Ovary (tissue), 9 donors: ENCODE data around the gene TMPRSS7. TPM values are rescaled to one million over a fixed set of nuclear protein-coding genes. Genes with fewer than 3 reads are reported as not detected.

Source experiments
- DNase-seq, 5 donors: peaks; one replicate each; pipeline ENCODE4 v3.0.0-alpha.2; 2019 to 2020
- H3K27ac ChIP-seq, 2 donors: fragments of 200-600 bp; one replicate each; pipeline versions ENCODE4 v1.5.1 to v1.8.0; 2019 to 2022
- H3K27me3 ChIP-seq: fragments of 200-600 bp; one replicate; pipeline ENCODE4 v1.8.0; 2022
- H3K36me3 ChIP-seq: fragments of 200-600 bp; sonication (generic); one replicate; pipeline ENCODE4 v1.5.1; 2019
- H3K4me1 ChIP-seq: one replicate; pipeline ENCODE4 v1.8.1; 2013; ENCODE audit warnings: mild to moderate bottlenecking, moderate library complexity; ENCODE audit not compliant: insufficient read depth
- H3K4me3 ChIP-seq: fragments of 200-600 bp; sonication (generic); one replicate; pipeline ENCODE4 v1.5.1; 2017
- H3K9me3 ChIP-seq, 2 donors: fragments of 200-600 bp in 1 of 2; sonication (generic) in 1 of 2; one replicate each; pipeline versions ENCODE4 v1.5.1 to v1.8.1; 2013 to 2019; ENCODE audit warnings: mild to moderate bottlenecking in 1 of 2, moderate library complexity in 1 of 2
- CTCF ChIP-seq, 3 donors: fragments of 450-650 bp in 2 of 3; fragments of 200-600 bp in 1 of 3; IDR thresholded peaks; one replicate each; pipeline versions ENCODE4 v1.5.1 to v1.8.0; 2016 to 2022; ENCODE audit warnings: antibody characterized with exemption in 3 of 3, mild to moderate bottlenecking in 1 of 3
- EP300 ChIP-seq: sonication (generic); formaldehyde crosslinking; IDR thresholded peaks from one replicate; pipeline ENCODE4 v1.6.1; 2017; ENCODE audit warnings: antibody characterized with exemption
- POLR2A ChIP-seq: fragments of 450-650 bp; IDR thresholded peaks from one replicate; pipeline ENCODE4 v1.6.1; 2017; ENCODE audit warnings: antibody characterized with exemption, mild to moderate bottlenecking, moderate library complexity
- WGBS, 3 donors: extraction: QIAGEN DNeasy Blood & Tissue Kit in 1 of 3; methylation state at CpG; one replicate each; pipeline versions ENCODE4 v1.1.5 to v1.1.7; 2013 to 2017; 5-methylcytosine and 5-hydroxymethylcytosine counted together
- intact Hi-C, 4 donors: fragments of 100-400 bp; cut with DNase I; formaldehyde crosslinking; loops; one replicate each; pipeline versions ENCODE4 v1.11.0 to v1.15.1; 2022 to 2023
- polyA plus RNA-seq, 2 donors: library from polyadenylated mRNA; stranded (reverse); fragments of 200-250 nt in 1 of 2; fragments of 350-450 nt in 1 of 2; fragmentation: Illumina TruSeq in 1 of 2; extraction: RNeasy Lipid Tissue Mini Kit (QIAGEN cat#74804) in 1 of 2; gene quantifications; one replicate each; pipeline ENCODE4 v1.2.3, GENCODE V29; 2013 to 2014
- total RNA-seq, 7 donors: library from RNA; depleted of rRNA in 2 of 7; stranded (reverse); fragments of >200 nt in 2 of 7; fragmentation: NEBNext Ultra II Directional in 3 of 7; extraction: Animal tissue kit (Norgen Biotek cat#: 25700) in 3 of 7; gene quantifications; one replicate each; pipeline versions ENCODE4 v1.1.0 to v1.2.4, GENCODE V29; 2016 to 2023
- donor health status: DM: no; HTN: no; CAD: no; lungs with moderate emphysema.
- donor health status: DM: no; HTN: no; CAD: no.
- donor health status: Bipolar disorder and iron deficiency.
- donor health status: DM: yes; HTN: yes; CAD: no.
- donor health status: DM: no; HTN: no; CAD: no.
- donor health status: DM: yes; HTN: yes; CAD: no.

The TMPRSS7 gene
- total and polyA plus RNA-seq, 9 donors, result 0.34 TPM; not detected in 8

GRCh38 chr3:112085735-112086075 lies 51.2 kb downstream of the TMPRSS7 start:
- no peaks in the 10 kb centered on the region for H3K36me3 ChIP-seq
- TF ChIP-seq CTCF (IDR thresholded peaks at IDR 0.05), result no peak
- TF ChIP-seq EP300, result no peak
- TF ChIP-seq POLR2A, result no peak
- H3K27ac ChIP-seq, result no peak overlapping the region
- no peak for DNase-seq
- H3K4me3 ChIP-seq, result peak overlapping the region; percentile 46
- intact Hi-C loops, result no loop called here
- no peaks in the 10 kb centered on the region for H3K27me3 ChIP-seq
- WGBS, 3 donors, result 29 to 34% (median 33%) methylated on average over 12 of the region's 12 CpGs
- H3K9me3 ChIP-seq, result no peaks in the 10 kb centered on the region
- H3K4me1 ChIP-seq, result no peaks in the 10 kb centered on the region

GRCh38 chr3:112086076-112086854 lies 51.7 kb downstream of the TMPRSS7 start, which contains the start of gene C3orf52:
TSS of gene C3orf52 (plus strand) at chr3:112086389. CDS start at chr3:112086408, 19 bp downstream.
- TF ChIP-seq CTCF (IDR thresholded peaks at IDR 0.05), result no peak
- intact Hi-C loops, result no loop called here
- Histone ChIP-seq H3K36me3 (no peaks in the 10 kb centered on the region), H3K27me3 (no peaks in the 10 kb centered on the region), H3K9me3 (no peaks in the 10 kb centered on the region), H3K27ac (no peak within 1 kb of the TSS), H3K4me3 (peak within 1 kb of the TSS; percentile 46), H3K4me1 (no peaks in the 10 kb centered on the region)
- 1 to 2% (median 1%) methylated on average over 56 to 67 of the region's 67 CpGs for WGBS, 3 donors
- peak; percentile 59 to 78 (median 64) for DNase-seq

GRCh38 chr3:112086875-112087524 lies 52.5 kb downstream of the TMPRSS7 start:
- Histone ChIP-seq H3K27me3 (no peaks in the 10 kb centered on the region), H3K4me3 (peak overlapping the region; percentile 46), H3K9me3 (no peaks in the 10 kb centered on the region), H3K4me1 (no peaks in the 10 kb centered on the region), H3K36me3 (no peaks in the 10 kb centered on the region), H3K27ac (no peak overlapping the region)
- no peak for DNase-seq
- TF ChIP-seq EP300, result no peak
- no peak for TF ChIP-seq CTCF (IDR thresholded peaks at IDR 0.05)
- no peak for TF ChIP-seq POLR2A
- intact Hi-C loops, result no loop called here
- 48 to 59% (median 51%) methylated on average over 14 of the region's 14 CpGs for WGBS, 3 donors

- 92 to 95% (median 95%) methylated on average over 5 of the region's 5 CpGs for WGBS, 3 donors
- Histone ChIP-seq H3K4me1 (no peaks in the 10 kb centered on the region), H3K4me3 (no peak overlapping the region), H3K27ac (no peak overlapping the region), H3K27me3 (no peaks in the 10 kb centered on the region), H3K9me3 (no peaks in the 10 kb centered on the region), H3K36me3 (no peaks in the 10 kb centered on the region)
- intact Hi-C loops, result no loop called here
- no peak for DNase-seq
- no peak for TF ChIP-seq POLR2A
- TF ChIP-seq EP300, result no peak
- no peak for TF ChIP-seq CTCF (IDR thresholded peaks at IDR 0.05)
Observed at GRCh38 chr3:112087746-112088145, 53.2 kb downstream of the TMPRSS7 start.
